HepG2 (cell line): ENCODE measurements around the gene PIP4K2B. TPM values are rescaled to one million over a fixed set of nuclear protein-coding genes. Genes with fewer than 3 reads are reported as not detected.

Experiments
- ATAC-seq: fragments of 200-7000 bp; cut with Tn5 transposase; 3 replicates; pipeline ENCODE4 v1.9.1; 2020; ENCODE audit warnings: mild to moderate bottlenecking, moderate library complexity
- BruUV-seq: library from RNA; stranded (reverse); fragments of 400-500 nt; replicated peaks from 2 replicates; lab custom pipeline; 2021; lab: Mats Ljungman, UMichigan
- CTCF ChIA-PET: fragments of 300-600 bp; formaldehyde crosslinking; extraction: SDS; loops from one replicate; lab custom pipeline; 2021; ENCODE audit warnings: low total read pairs, inconsistent platforms, low intra/inter-chr PET ratio; lab: Yijun Ruan, JAX
- POLR2A ChIA-PET: fragments of 350-600 bp; sonication (Branson Sonifier 250); formaldehyde crosslinking; loops from one replicate; lab custom pipeline; 2020; ENCODE audit warnings: antibody characterized with exemption, inconsistent platforms; lab: Yijun Ruan, JAX
- DNase-seq: peaks from one replicate; pipeline ENCODE4 v3.0.0-alpha.2; 2015; ENCODE audit warnings: low spot score
- FAIRE-seq: peaks from 3 replicates; lab custom pipeline; 2011; peaks lifted over from hg19 to GRCh38; lab: Jason Lieb, UNC
- H2AFZ ChIP-seq: one replicate; pipeline ENCODE4 v1.6.1; 2011; ENCODE audit warnings: low read length, inconsistent platforms
- H3K27ac ChIP-seq: fragments of 300-600 bp; 3 replicates; pipeline ENCODE4 v1.8.0; 2011; ENCODE audit warnings: mixed run types, mild to moderate bottlenecking, mixed read lengths, low read length, inconsistent platforms; ENCODE audit not compliant: insufficient read depth; ENCODE audit errors: extremely low read length
- H3K27me3 ChIP-seq, 2 experiments: fragments of 200-600 bp in 1 of 2; 2 replicates in 1 of 2; 3 replicates in 1 of 2; pipeline versions ENCODE4 v1.6.0 to v1.8.0; 2011; ENCODE audit warnings: low read length in 2 of 2, mild to moderate bottlenecking in 2 of 2, moderate library complexity in 2 of 2, inconsistent platforms in 1 of 2; ENCODE audit not compliant: insufficient read depth in 2 of 2, control insufficient read depth in 1 of 2
- H3K36me3 ChIP-seq, 2 experiments: fragments of 200-600 bp in 1 of 2; replicated peaks in 1 of 2; 2 replicates in 1 of 2; 3 replicates in 1 of 2; pipeline versions ENCODE4 v1.5.1 to v1.8.0; 2011; ENCODE audit warnings: low read length in 2 of 2, inconsistent platforms in 1 of 2; ENCODE audit not compliant: insufficient read depth in 2 of 2, control insufficient read depth in 1 of 2
- H3K4me1 ChIP-seq: 2 replicates; pipeline ENCODE4 v1.5.1; 2012; ENCODE audit warnings: low read length, inconsistent platforms; ENCODE audit not compliant: insufficient read depth
- H3K4me2 ChIP-seq: 2 replicates; pipeline ENCODE4 v1.6.0; 2011; ENCODE audit warnings: low read depth, low read length, inconsistent platforms
- H3K4me3 ChIP-seq, 3 experiments: fragments of 200-600 bp in 1 of 3; sonication (generic), shearing (Covaris generic) in 1 of 3; replicated peaks in 1 of 3; 2 replicates each; pipeline ENCODE4 v1.5.1; 2011 to 2016; ENCODE audit warnings: low read length in 3 of 3, inconsistent platforms in 2 of 3, low read depth in 2 of 3, mild to moderate bottlenecking in 2 of 3, control low read depth in 1 of 3, mixed read lengths in 1 of 3; ENCODE audit not compliant: insufficient read depth in 1 of 3
- H3K79me2 ChIP-seq: one replicate; pipeline ENCODE4 v1.6.1; 2011; ENCODE audit warnings: low read length, inconsistent platforms; ENCODE audit not compliant: insufficient read depth
- H3K9ac ChIP-seq: 2 replicates; pipeline ENCODE4 v1.6.0; 2011; ENCODE audit warnings: mild to moderate bottlenecking, low read depth, low read length, inconsistent platforms; ENCODE audit not compliant: insufficient read depth
- H3K9me3 ChIP-seq: 2 replicates; pipeline ENCODE4 v1.5.1; 2012; ENCODE audit warnings: mild to moderate bottlenecking, low read length
- H4K20me1 ChIP-seq: 2 replicates; pipeline ENCODE4 v1.6.0; 2011; ENCODE audit warnings: inconsistent platforms, mild to moderate bottlenecking, low read length, moderate library complexity; ENCODE audit not compliant: insufficient read depth
- AGO2 ChIP-seq: fragments of 200-400 bp; formaldehyde crosslinking; optimal IDR thresholded peaks from 2 replicates; pipeline ENCODE3; 2017; ENCODE audit warnings: mild to moderate bottlenecking, low read depth, low read length, moderate library complexity
- ATF6 ChIP-seq: sonication (generic); formaldehyde crosslinking; conservative IDR thresholded peaks from 2 replicates; pipeline ENCODE4 v1.4.0; 2020; ENCODE audit warnings: missing genetic modification reagents
- FLYWCH1 ChIP-seq: sonication (generic); formaldehyde crosslinking; IDR thresholded peaks from 2 replicates; pipeline ENCODE4 v1.8.1; 2023; ENCODE audit warnings: mild to moderate bottlenecking, missing genetic modification reagents
- FOSL2 ChIP-seq: sonication (generic); formaldehyde crosslinking; IDR thresholded peaks from 2 replicates; pipeline ENCODE4 v1.4.0; 2020; ENCODE audit warnings: missing genetic modification reagents
- MTA1 ChIP-seq: sonication (generic); formaldehyde crosslinking; IDR thresholded peaks from 2 replicates; pipeline ENCODE4 v1.4.0; 2020; ENCODE audit warnings: missing genetic modification reagents, mild to moderate bottlenecking, borderline replicate concordance
- PCBP2 ChIP-seq: fragments of 200-400 bp; formaldehyde crosslinking; optimal IDR thresholded peaks from 2 replicates; pipeline ENCODE3; 2018; ENCODE audit warnings: low read length, low read depth; ENCODE audit not compliant: poor library complexity, severe bottlenecking
- RBM22 ChIP-seq: fragments of 200-400 bp; formaldehyde crosslinking; optimal IDR thresholded peaks from 2 replicates; pipeline ENCODE3; 2017; ENCODE audit warnings: mild to moderate bottlenecking, low read length, moderate library complexity
- ZNF883 ChIP-seq: sonication (generic); formaldehyde crosslinking; IDR thresholded peaks from 2 replicates; pipeline ENCODE4 v1.5.1; 2020; ENCODE audit warnings: mild to moderate bottlenecking, missing genetic modification reagents; ENCODE audit errors: not compliant biosample characterization
- WGBS: methylation state at CpG from one replicate; pipeline ENCODE4 v1.1.6; 2017; ENCODE audit warnings: low lambda C conversion rate; 5-methylcytosine and 5-hydroxymethylcytosine counted together
- in situ Hi-C: cut with HindIII; loops from 2 replicates; pipeline ENCODE4 v1.10.0; 2017; ENCODE audit warnings: low pct_unique_long_range_greater_than_20kb; ENCODE audit not compliant: extremely low pct_ligation_motif_present
- intact Hi-C: fragments of 100-400 bp; cut with micrococcal nuclease; formaldehyde crosslinking; loops from one replicate; pipeline ENCODE4 v1.10.0; 2022; ENCODE audit not compliant: unreplicated experiment
- polyA plus RNA-seq, 8 experiments: library from polyadenylated mRNA; depleted of rRNA in 3 of 8; stranded (reverse) in 7 of 8; unstranded in 1 of 8; fragments of >200 nt; fragmentation: Illumina TruSeq in 4 of 8; extraction: Trizol in 4 of 8; gene quantifications; 2 replicates each; pipeline versions ENCODE4 v1.2.1 to v1.2.3, GENCODE V29; 2011 to 2016; ENCODE audit warnings: low read depth in 4 of 8, missing spikeins in 1 of 8, mixed read lengths in 1 of 8; ENCODE audit not compliant: insufficient read depth in 1 of 8
- total RNA-seq, 5 experiments: library from RNA; depleted of rRNA; stranded (reverse); fragments of >200 nt; fragmentation: Illumina TruSeq; extraction: Trizol; gene quantifications; 2 replicates each; pipeline ENCODE4 v1.2.3, GENCODE V29; 2016; ENCODE audit warnings: low read depth in 1 of 5
- TF ChIP-seq, protein P1 (sequence below): fragments of 450-650 bp; IDR thresholded peaks from 2 replicates; pipeline ENCODE4 v1.6.1; 2017
- TF ChIP-seq, protein P2 (sequence below), 2 experiments: fragments of 450-650 bp in 1 of 2; sonication (generic) in 1 of 2; formaldehyde crosslinking; IDR thresholded peaks; 2 replicates each; pipeline versions ENCODE4 v1.5.0 to v1.8.0; 2020 to 2022; ENCODE audit warnings: mild to moderate bottlenecking in 1 of 2, missing genetic modification reagents in 1 of 2

Gene PIP4K2B
- total and polyA plus RNA-seq, 2 of the 13 experiments (the other 11 are each of a cell fraction or from before 2014, with no cell fraction given) = 20.4 to 54.0 TPM

GRCh38 chr17:38738686-38739085, 60.7 kb downstream of the PIP4K2B start:
- Histone ChIP-seq H3K36me3 (peaks cover 30 to 59% of the 10 kb centered on the region in 2 experiments), H3K27ac (no peak overlapping the region), H3K4me3 (no peak overlapping the region), H3K9me3 (no peaks in the 10 kb centered on the region), H4K20me1 (peaks cover 39% of the 10 kb centered on the region), H3K79me2 (peaks cover 41% of the 10 kb centered on the region), H3K9ac (no peak overlapping the region), H2AFZ (no peak overlapping the region), H3K27me3 (no peaks in the 10 kb centered on the region), H3K4me1 (peaks cover 41% of the 10 kb centered on the region), H3K4me2 (no peak overlapping the region)
- BruUV-seq = no TSS peak
- TF ChIP-seq RBM22 (no peak), ATF6 (CRISPR knock-in tag) (no peak), ZNF883 (CRISPR knock-in tag) (peak; percentile 24), PCBP2 (no peak), AGO2 (peak; percentile 27), MTA1 (CRISPR knock-in tag) (no peak), FOSL2 (CRISPR knock-in tag) (no peak), FLYWCH1 (CRISPR knock-in tag) (no peak)
- TF ChIP-seq, protein P1, sequence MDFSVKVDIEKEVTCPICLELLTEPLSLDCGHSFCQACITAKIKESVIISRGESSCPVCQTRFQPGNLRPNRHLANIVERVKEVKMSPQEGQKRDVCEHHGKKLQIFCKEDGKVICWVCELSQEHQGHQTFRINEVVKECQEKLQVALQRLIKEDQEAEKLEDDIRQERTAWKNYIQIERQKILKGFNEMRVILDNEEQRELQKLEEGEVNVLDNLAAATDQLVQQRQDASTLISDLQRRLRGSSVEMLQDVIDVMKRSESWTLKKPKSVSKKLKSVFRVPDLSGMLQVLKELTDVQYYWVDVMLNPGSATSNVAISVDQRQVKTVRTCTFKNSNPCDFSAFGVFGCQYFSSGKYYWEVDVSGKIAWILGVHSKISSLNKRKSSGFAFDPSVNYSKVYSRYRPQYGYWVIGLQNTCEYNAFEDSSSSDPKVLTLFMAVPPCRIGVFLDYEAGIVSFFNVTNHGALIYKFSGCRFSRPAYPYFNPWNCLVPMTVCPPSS = no peak
- TF ChIP-seq, protein P2, sequence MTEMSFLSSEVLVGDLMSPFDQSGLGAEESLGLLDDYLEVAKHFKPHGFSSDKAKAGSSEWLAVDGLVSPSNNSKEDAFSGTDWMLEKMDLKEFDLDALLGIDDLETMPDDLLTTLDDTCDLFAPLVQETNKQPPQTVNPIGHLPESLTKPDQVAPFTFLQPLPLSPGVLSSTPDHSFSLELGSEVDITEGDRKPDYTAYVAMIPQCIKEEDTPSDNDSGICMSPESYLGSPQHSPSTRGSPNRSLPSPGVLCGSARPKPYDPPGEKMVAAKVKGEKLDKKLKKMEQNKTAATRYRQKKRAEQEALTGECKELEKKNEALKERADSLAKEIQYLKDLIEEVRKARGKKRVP (CRISPR knock-in tag; IDR thresholded peaks at IDR 0.05) = no peak
- CTCF ChIA-PET = no interaction called here
- no peak for DNase-seq
- in situ Hi-C loops (no loop called here), intact Hi-C loops (no loop called here)
- POLR2A ChIA-PET = no interaction called here
- FAIRE-seq = no peak
- 97% methylated on average over 16 of the region's 16 CpGs for WGBS
- ATAC-seq = no peak
